Caco-2 (cell line): ENCODE data around the gene FAM13B. TPM values are rescaled to one million over a fixed set of nuclear protein-coding genes. Genes with fewer than 3 reads are reported as not detected.
A peak's percentile ranks its signal among the peaks of the same experiment; 100 is the strongest.

ENCODE experiments used
- BruUV-seq: library from RNA; stranded (reverse); fragments of 400-500 nt; replicated peaks from 2 replicates; lab custom pipeline; 2021; lab: Mats Ljungman, UMichigan
- CTCF ChIA-PET: fragments of 300-600 bp; sonication (Branson Sonifier 250); formaldehyde crosslinking; loops from one replicate; lab custom pipeline; 2022; ENCODE audit warnings: antibody characterized with exemption; lab: Charles Lee
- POLR2A ChIA-PET: fragments of 300-600 bp; sonication (Branson Sonifier 250); formaldehyde crosslinking; loops from one replicate; lab custom pipeline; 2022; ENCODE audit warnings: antibody characterized with exemption; lab: Charles Lee
- DNase-seq, 2 experiments: peaks; one replicate each; pipeline versions ENCODE4 v3.0.0 to v3.0.0-alpha.2; 2020 to 2022
- H3K27me3 ChIP-seq: replicated peaks from 2 replicates; pipeline ENCODE4 v1.6.0; 2011; ENCODE audit warnings: low read length; ENCODE audit not compliant: control insufficient read depth, insufficient read depth
- H3K36me3 ChIP-seq: 2 replicates; pipeline ENCODE4 v1.5.1; 2011; ENCODE audit warnings: low read length; ENCODE audit not compliant: control insufficient read depth, insufficient read depth
- H3K4me1 ChIP-seq: fragments of 250-450 bp; sonication (Bioruptor Pico); 2 replicates; pipeline ENCODE4 v1.5.1; 2020; ENCODE audit warnings: mild to moderate bottlenecking
- H3K4me3 ChIP-seq: 2 replicates; pipeline ENCODE4 v1.5.1; 2011; ENCODE audit warnings: low read depth, mild to moderate bottlenecking, control low read depth, low read length
- H3K9me3 ChIP-seq: fragments of 250-450 bp; sonication (Bioruptor Pico); 2 replicates; pipeline ENCODE4 v1.5.1; 2020; ENCODE audit warnings: mild to moderate bottlenecking, moderate library complexity
- H3K27ac Mint-ChIP-seq: one replicate; pipeline ENCODE4 v1.8.0; 2022; ENCODE audit warnings: mixed read lengths; ENCODE audit not compliant: unreplicated experiment
- H3K27me3 Mint-ChIP-seq: one replicate; pipeline ENCODE4 v1.8.0; 2022; ENCODE audit warnings: mixed read lengths; ENCODE audit not compliant: insufficient read depth, unreplicated experiment
- H3K36me3 Mint-ChIP-seq: one replicate; pipeline ENCODE4 v1.8.0; 2022; ENCODE audit warnings: mild to moderate bottlenecking, mixed read lengths; ENCODE audit not compliant: insufficient read depth, unreplicated experiment
- H3K4me1 Mint-ChIP-seq: one replicate; pipeline ENCODE4 v1.8.0; 2022; ENCODE audit warnings: low read depth, mixed read lengths; ENCODE audit not compliant: unreplicated experiment
- H3K4me3 Mint-ChIP-seq: one replicate; pipeline ENCODE4 v1.8.0; 2022; ENCODE audit warnings: mild to moderate bottlenecking, moderate library complexity, mixed read lengths; ENCODE audit not compliant: unreplicated experiment
- H3K9me3 Mint-ChIP-seq: one replicate; pipeline ENCODE4 v1.8.0; 2022; ENCODE audit warnings: mixed read lengths; ENCODE audit not compliant: unreplicated experiment
- CTCF ChIP-seq, 2 experiments: fragments of 200-600 bp in 1 of 2; IDR thresholded peaks; 1 replicate in 1 of 2; 2 replicates in 1 of 2; pipeline versions ENCODE4 v1.5.1 to v1.8.0; 2011 to 2022; ENCODE audit warnings: antibody characterized with exemption in 1 of 2, control low read depth in 1 of 2, inconsistent platforms in 1 of 2, low read depth in 1 of 2, low read length in 1 of 2, mild to moderate bottlenecking in 1 of 2, moderate library complexity in 1 of 2; ENCODE audit not compliant: insufficient read depth in 1 of 2, severe bottlenecking in 1 of 2, unreplicated experiment in 1 of 2
- intact Hi-C: fragments of 100-400 bp; cut with micrococcal nuclease; formaldehyde crosslinking; loops from one replicate; pipeline ENCODE4 v1.10.0; 2022; ENCODE audit not compliant: unreplicated experiment
- total RNA-seq: library from RNA; stranded (reverse); gene quantifications from 2 replicates; pipeline ENCODE4 v1.2.3, GENCODE V29; 2022

Gene FAM13B
- total RNA-seq, 1 experiment from 2014 or later, result 55.8 TPM

GRCh38 chr5:138035605-138036537, 3.0 kb upstream of the FAM13B start:
- H3K4me3 Mint-ChIP-seq, result peak overlapping the region; percentile 15
- no peaks in the 10 kb centered on the region for H3K36me3 ChIP-seq
- BruUV-seq, result no TSS peak
- intact Hi-C loops, result loop anchor here (1.0 kb wide), 4 partner anchors 29 to 97 kb away; no protein-coding TSS in a partner anchor
- no peaks in the 10 kb centered on the region for H3K27me3 Mint-ChIP-seq
- H3K27me3 ChIP-seq, result no peaks in the 10 kb centered on the region
- peaks cover 24% of the 10 kb centered on the region for H3K4me1 ChIP-seq
- POLR2A ChIA-PET, result interaction anchor here (1.2 kb wide), 1 partner anchor 11 kb away, joined by 3 read pairs; no protein-coding TSS in a partner anchor
- TF ChIP-seq CTCF (IDR thresholded peaks at IDR 0.05; ENCODE audit: insufficient read depth in 1 of 2, low read depth in 1 of 2, low read length in 1 of 2, severe bottlenecking in 1 of 2, unreplicated experiment in 1 of 2), result peak; percentile 89
- no peak overlapping the region for H3K4me3 ChIP-seq
- CTCF ChIA-PET, result interaction anchor here (0.6 to 3.2 kb wide), 12 partner anchors 17 to 318 kb away, joined by 3 to 36 read pairs (median 4); no protein-coding TSS in a partner anchor
- H3K36me3 Mint-ChIP-seq, result peaks cover 27% of the 10 kb centered on the region
- no peaks in the 10 kb centered on the region for H3K9me3 Mint-ChIP-seq
- H3K27ac Mint-ChIP-seq, result peak overlapping the region; percentile 28
- no peaks in the 10 kb centered on the region for H3K9me3 ChIP-seq
- H3K4me1 Mint-ChIP-seq, result peaks cover 7% of the 10 kb centered on the region
- DNase-seq, result peak; percentile 84 to 88

- H3K27ac Mint-ChIP-seq, result peak overlapping the region; percentile 90
- CTCF ChIA-PET, result interaction anchor here (0.6 to 1.5 kb wide), 2 partner anchors 15 to 33 kb away, joined by 4 read pairs; no protein-coding TSS in a partner anchor
Observed at GRCh38 chr5:138033907-138034306, 1.0 kb upstream of the FAM13B start.

More at GRCh38 chr5:138033907-138034306, 1.0 kb upstream of the FAM13B start:
- Mint-ChIP-seq H3K4me1 (peaks cover 14% of the 10 kb centered on the region), H3K36me3 (peaks cover 30% of the 10 kb centered on the region), H3K27me3 (no peaks in the 10 kb centered on the region), H3K9me3 (no peaks in the 10 kb centered on the region), H3K4me3 (peak overlapping the region; percentile 98)
- BruUV-seq, result no TSS peak
- intact Hi-C loops, result loop anchor here (1.0 kb wide), 1 partner anchor 15 kb away; no protein-coding TSS in a partner anchor
- peaks cover 24% of the 10 kb centered on the region for H3K4me1 ChIP-seq
- no peak for TF ChIP-seq CTCF (IDR thresholded peaks at IDR 0.05; ENCODE audit: insufficient read depth in 1 of 2, low read depth in 1 of 2, low read length in 1 of 2, severe bottlenecking in 1 of 2, unreplicated experiment in 1 of 2)
- H3K4me3 ChIP-seq, result peak overlapping the region; percentile 73
- no peaks in the 10 kb centered on the region for H3K36me3 ChIP-seq
- H3K9me3 ChIP-seq, result no peaks in the 10 kb centered on the region
- H3K27me3 ChIP-seq, result no peaks in the 10 kb centered on the region
- no peak for DNase-seq
- POLR2A ChIA-PET, result interaction anchor here (0.5 to 1.1 kb wide), 3 partner anchors 13 to 415 kb away, joined by 3 to 9 read pairs (median 3); no protein-coding TSS in a partner anchor
